ENCODE results near the gene EPHB1.

- TF ChIP-seq POLR2AphosphoS5 (IDR thresholded peaks at IDR 0.05; ENCODE audit: borderline replicate concordance, low read depth, low read length) (no peak), EZH2 (IDR thresholded peaks at IDR 0.05) (no peak), FOXP2 (optimal IDR thresholded peaks at IDR 0.05; ENCODE audit: control extremely low read depth, extremely low read length, insufficient read depth) (no peak)
Measured at GRCh38 chr3:134769287-134769868, 25.7 kb upstream of the EPHB1 start.
